B cell (primary cell): ENCODE data around the gene LSM3.

Experiments
- CTCF ChIP-seq: fragments of 200-600 bp; IDR thresholded peaks from one replicate; pipeline ENCODE4 v1.8.0; 2022; ENCODE audit warnings: antibody characterized with exemption, mild to moderate bottlenecking
- EZH2 ChIP-seq: IDR thresholded peaks from 2 replicates; pipeline ENCODE4 v1.6.1; 2012; ENCODE audit warnings: borderline replicate concordance, low read depth, mild to moderate bottlenecking, moderate library complexity, low read length; ENCODE audit not compliant: insufficient read depth, poor library complexity, severe bottlenecking

DNA sequence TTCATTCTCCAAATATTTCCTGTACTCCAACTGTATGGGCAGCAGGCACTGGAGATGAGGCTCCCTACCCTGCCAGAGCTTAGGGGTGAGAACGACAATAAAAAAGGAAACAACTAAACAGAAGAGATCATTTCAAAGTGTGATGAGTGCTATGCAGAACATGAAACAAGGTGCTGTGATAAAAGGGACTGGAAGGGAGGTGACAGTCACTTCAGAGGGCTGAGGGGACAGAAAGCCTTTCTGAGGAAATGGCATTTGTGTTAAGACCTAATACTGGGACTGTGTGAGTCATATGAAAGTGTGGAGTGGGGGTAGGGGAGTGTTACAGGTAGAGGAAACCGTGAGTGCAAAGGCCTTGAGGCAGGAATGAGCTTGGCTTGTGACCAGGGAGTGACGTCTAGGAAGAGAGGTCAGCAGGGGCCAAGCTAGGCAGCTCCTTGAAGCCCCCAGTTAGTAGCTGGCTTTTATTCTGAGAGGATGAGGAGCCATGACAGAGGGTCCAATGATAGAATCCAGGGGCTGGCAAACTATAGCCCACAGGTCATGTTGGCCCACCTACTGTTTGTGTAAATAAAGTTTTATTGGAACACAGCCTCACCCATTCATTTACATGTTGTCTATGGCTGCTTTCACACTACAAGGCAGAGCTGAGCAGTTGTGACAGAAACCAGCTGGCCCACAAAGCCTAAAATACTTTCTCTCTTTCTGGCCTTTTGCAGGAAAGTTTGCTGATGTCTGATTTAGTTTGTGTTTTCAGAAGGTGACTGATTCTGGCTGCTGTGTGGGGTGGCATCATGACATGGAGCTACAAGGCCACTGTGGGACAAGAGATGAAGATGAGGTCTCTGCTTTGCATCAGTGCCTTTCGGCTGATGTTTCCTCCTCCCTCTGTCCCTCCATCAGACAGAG is 56.6 kb downstream of the LSM3 start:
- no peak for TF ChIP-seq CTCF
- TF ChIP-seq EZH2 = no peak
